H9 (cell line): ENCODE results near the gene ZFP92. TPM values are rescaled to one million over a fixed set of nuclear protein-coding genes. Genes with fewer than 3 reads are reported as not detected.

Experiments
- DNase-seq: peaks from one replicate; pipeline ENCODE4 v3.0.0-alpha.2; 2017
- H2AFZ ChIP-seq: one replicate; pipeline ENCODE4 v1.6.1; 2013; ENCODE audit warnings: mild to moderate bottlenecking, low read length, control low read depth, moderate library complexity
- H2AK5ac ChIP-seq: 2 replicates; pipeline ENCODE4 v1.6.1; 2013; ENCODE audit warnings: low read length, control low read depth, mixed read lengths; ENCODE audit not compliant: insufficient read length
- H2BK120ac ChIP-seq: one replicate; pipeline ENCODE4 v1.6.1; 2013; ENCODE audit warnings: low read depth, mild to moderate bottlenecking, low read length, control low read depth, inconsistent platforms; ENCODE audit not compliant: poor library complexity, severe bottlenecking
- H2BK12ac ChIP-seq: 2 replicates; pipeline ENCODE4 v1.6.1; 2013; ENCODE audit warnings: low read length, control low read depth, mixed read lengths, low read depth; ENCODE audit not compliant: insufficient read length
- H2BK15ac ChIP-seq: 2 replicates; pipeline ENCODE4 v1.6.1; 2013; ENCODE audit warnings: low read depth, low read length, control low read depth
- H2BK20ac ChIP-seq: one replicate; pipeline ENCODE4 v1.6.1; 2013; ENCODE audit warnings: low read depth, mild to moderate bottlenecking, low read length, control low read depth, inconsistent platforms; ENCODE audit not compliant: poor library complexity, severe bottlenecking
- H2BK5ac ChIP-seq: 2 replicates; pipeline ENCODE4 v1.6.1; 2013; ENCODE audit warnings: low read length, control low read depth, mixed read lengths; ENCODE audit not compliant: insufficient read length
- H3K14ac ChIP-seq: 2 replicates; pipeline ENCODE4 v1.6.1; 2013; ENCODE audit warnings: low read length, control low read depth; ENCODE audit not compliant: insufficient read depth
- H3K18ac ChIP-seq: 2 replicates; pipeline ENCODE4 v1.6.1; 2013; ENCODE audit warnings: low read depth, mild to moderate bottlenecking, mixed read lengths, low read length, control low read depth; ENCODE audit not compliant: insufficient read length
- H3K23ac ChIP-seq: 2 replicates; pipeline ENCODE4 v1.6.1; 2013; ENCODE audit warnings: low read length, control low read depth, mixed read lengths, low read depth; ENCODE audit not compliant: insufficient read length
- H3K23me2 ChIP-seq: 2 replicates; pipeline ENCODE4 v1.6.1; 2013; ENCODE audit warnings: low read depth, mild to moderate bottlenecking, mixed read lengths, low read length, control low read depth; ENCODE audit not compliant: insufficient read length, poor library complexity, severe bottlenecking
- H3K27ac ChIP-seq: 2 replicates; pipeline ENCODE4 v1.5.1; 2013; ENCODE audit warnings: low read length, control low read depth, mixed read lengths, low read depth; ENCODE audit not compliant: insufficient read length
- H3K27me3 ChIP-seq: 2 replicates; pipeline ENCODE4 v1.6.1; 2013; ENCODE audit warnings: low read length, control low read depth, inconsistent platforms; ENCODE audit not compliant: insufficient read depth
- H3K4ac ChIP-seq: 2 replicates; pipeline ENCODE4 v1.6.1; 2013; ENCODE audit warnings: low read depth, mild to moderate bottlenecking, control low read depth, inconsistent platforms, low read length, moderate library complexity
- H3K4me1 ChIP-seq: 2 replicates; pipeline ENCODE4 v1.6.1; 2013; ENCODE audit warnings: low read length, control low read depth, inconsistent platforms; ENCODE audit not compliant: insufficient read depth
- H3K4me2 ChIP-seq: 2 replicates; pipeline ENCODE4 v1.6.1; 2013; ENCODE audit warnings: low read length, control low read depth, mixed read lengths; ENCODE audit not compliant: insufficient read length, insufficient read depth
- H3K56ac ChIP-seq: 2 replicates; pipeline ENCODE4 v1.6.1; 2013; ENCODE audit warnings: low read depth, mild to moderate bottlenecking, mixed read lengths, low read length, control low read depth; ENCODE audit not compliant: insufficient read length
- H3K79me1 ChIP-seq: 2 replicates; pipeline ENCODE4 v1.6.1; 2013; ENCODE audit warnings: low read depth, mild to moderate bottlenecking, moderate library complexity, low read length, control low read depth, inconsistent platforms; ENCODE audit not compliant: insufficient read depth, poor library complexity, severe bottlenecking
- H3K79me2 ChIP-seq: 2 replicates; pipeline ENCODE4 v1.6.1; 2013; ENCODE audit warnings: low read length, control low read depth, inconsistent platforms; ENCODE audit not compliant: insufficient read depth
- H3K9ac ChIP-seq: 2 replicates; pipeline ENCODE4 v1.6.1; 2013; ENCODE audit warnings: low read length, control low read depth, mixed read lengths; ENCODE audit not compliant: insufficient read length; ENCODE audit errors: extremely low read depth
- H3K9me3 ChIP-seq: one replicate; pipeline ENCODE4 v1.6.1; 2013; ENCODE audit warnings: low read depth, low read length, inconsistent platforms; ENCODE audit not compliant: control insufficient read depth
- H3T11ph ChIP-seq: one replicate; pipeline ENCODE4 v1.6.1; 2013; ENCODE audit warnings: mild to moderate bottlenecking, low read length, control low read depth, inconsistent platforms
- H4K20me1 ChIP-seq: one replicate; pipeline ENCODE4 v1.6.1; 2013; ENCODE audit not compliant: control insufficient read depth, insufficient read length, insufficient read depth
- H4K5ac ChIP-seq: 2 replicates; pipeline ENCODE4 v1.6.1; 2013; ENCODE audit warnings: low read depth, mild to moderate bottlenecking, mixed read lengths, low read length, control low read depth; ENCODE audit not compliant: insufficient read length
- H4K8ac ChIP-seq: replicated peaks from 2 replicates; pipeline ENCODE4 v1.6.1; 2013; ENCODE audit warnings: low read length, control low read depth, mixed read lengths, low read depth; ENCODE audit not compliant: insufficient read length
- H4K91ac ChIP-seq: 2 replicates; pipeline ENCODE4 v1.6.1; 2013; ENCODE audit warnings: low read depth, mild to moderate bottlenecking, moderate library complexity, mixed read lengths, low read length, control low read depth; ENCODE audit not compliant: insufficient read length
- H3K27ac Mint-ChIP-seq, 3 experiments: 2 replicates in 2 of 3; 3 replicates in 1 of 3; pipeline ENCODE4 v1.8.0; 2020 to 2021; ENCODE audit warnings: mixed read lengths in 3 of 3, mild to moderate bottlenecking in 1 of 3, moderate library complexity in 1 of 3
- H3K27me3 Mint-ChIP-seq: 2 replicates; pipeline ENCODE4 v1.8.0; 2021; ENCODE audit warnings: low read depth, mild to moderate bottlenecking, moderate library complexity, mixed read lengths
- H3K36me3 Mint-ChIP-seq, 3 experiments: 2 replicates in 2 of 3; 3 replicates in 1 of 3; pipeline ENCODE4 v1.8.0; 2020 to 2021; ENCODE audit warnings: low read depth in 3 of 3, mixed read lengths in 3 of 3; ENCODE audit not compliant: insufficient read depth in 1 of 3
- H3K4me1 Mint-ChIP-seq, 2 experiments: 2 replicates each; pipeline ENCODE4 v1.8.0; 2020; ENCODE audit warnings: mixed read lengths in 2 of 2
- H3K4me3 Mint-ChIP-seq, 2 experiments: 2 replicates in 1 of 2; 3 replicates in 1 of 2; pipeline ENCODE4 v1.8.0; 2020 to 2021; ENCODE audit warnings: mild to moderate bottlenecking in 2 of 2, mixed read lengths in 2 of 2, moderate library complexity in 1 of 2
- H3K9me3 Mint-ChIP-seq, 2 experiments: 2 replicates in 1 of 2; 3 replicates in 1 of 2; pipeline ENCODE4 v1.8.0; 2020; ENCODE audit warnings: mild to moderate bottlenecking in 2 of 2, mixed read lengths in 2 of 2, moderate library complexity in 1 of 2
- CTCF ChIP-seq: fragments of 200-600 bp; sonication (generic); conservative IDR thresholded peaks from 3 replicates; pipeline ENCODE4 v1.8.0; 2021; ENCODE audit warnings: antibody characterized with exemption, mild to moderate bottlenecking
- WGBS: extraction: QIAGEN DNeasy Blood & Tissue Kit; methylation state at CpG from one replicate; pipeline ENCODE4 v1.1.7; 2013; ENCODE audit warnings: missing lambda C conversion rate, low lambda C conversion rate, mixed read lengths; ENCODE audit not compliant: insufficient read length; ENCODE audit errors: extremely low coverage; 5-methylcytosine and 5-hydroxymethylcytosine counted together
- total RNA-seq: library from RNA; stranded (reverse); gene quantifications from 2 replicates; pipeline ENCODE4 v1.2.1, GENCODE V29; 2021

ZFP92 gene
- total RNA-seq, 1 experiment from 2014 or later: 0.68 TPM

GRCh38 chrX:153426204-153426603, 14.9 kb downstream of the ZFP92 start:
- peaks cover 72% of the 10 kb centered on the region for H3K9me3 ChIP-seq
- no peak for TF ChIP-seq CTCF
- no peak overlapping the region for H2BK15ac ChIP-seq
- H3K27ac ChIP-seq: no peak overlapping the region
- H3K79me1 ChIP-seq: no peaks in the 10 kb centered on the region
- H3K4me1 ChIP-seq: no peaks in the 10 kb centered on the region
- DNase-seq: no peak
- H2BK5ac ChIP-seq: no peak overlapping the region
- H4K91ac ChIP-seq: no peak overlapping the region
- Mint-ChIP-seq H3K36me3 (peaks cover 0 to 5% (median 1%) of the 10 kb centered on the region in 3 experiments; a peak in 4 of 7 replicates), H3K27me3 (peaks cover 6% of the 10 kb centered on the region), H3K4me1 (no peaks in the 10 kb centered on the region), H3K4me3 (no peak overlapping the region), H3K9me3 (peaks cover 83 to 85% of the 10 kb centered on the region in 2 experiments), H3K27ac (no peak overlapping the region)
- no peak overlapping the region for H4K5ac ChIP-seq
- H3K23me2 ChIP-seq: no peaks in the 10 kb centered on the region
- H3T11ph ChIP-seq: no peak overlapping the region
- H2BK12ac ChIP-seq: no peak overlapping the region
- no CpG with 5 or more reads among the region's 3 CpGs for WGBS
- no peak overlapping the region for H3K4ac ChIP-seq
- no peak overlapping the region for H3K18ac ChIP-seq
- H3K56ac ChIP-seq: no peak overlapping the region
- H3K4me2 ChIP-seq: no peak overlapping the region
- H2AFZ ChIP-seq: no peak overlapping the region
- H2BK120ac ChIP-seq: no peak overlapping the region
- no peak overlapping the region for H4K8ac ChIP-seq
- no peak overlapping the region for H3K9ac ChIP-seq
- no peak overlapping the region for H2AK5ac ChIP-seq
- no peaks in the 10 kb centered on the region for H3K79me2 ChIP-seq
- H2BK20ac ChIP-seq: no peak overlapping the region
- H4K20me1 ChIP-seq: no peaks in the 10 kb centered on the region
- no peak overlapping the region for H3K14ac ChIP-seq
- H3K23ac ChIP-seq: no peak overlapping the region
- no peaks in the 10 kb centered on the region for H3K27me3 ChIP-seq
